GM12873 (cell line): ENCODE results near the gene MYADM.

ENCODE experiments used
- CTCF ChIP-seq: IDR thresholded peaks from 2 replicates; pipeline ENCODE4 v1.5.1; 2012; ENCODE audit warnings: low read depth, mild to moderate bottlenecking, moderate library complexity, low read length, control low read depth; ENCODE audit not compliant: insufficient read depth; ENCODE audit errors: missing control alignments

Gene MYADM

DNA sequence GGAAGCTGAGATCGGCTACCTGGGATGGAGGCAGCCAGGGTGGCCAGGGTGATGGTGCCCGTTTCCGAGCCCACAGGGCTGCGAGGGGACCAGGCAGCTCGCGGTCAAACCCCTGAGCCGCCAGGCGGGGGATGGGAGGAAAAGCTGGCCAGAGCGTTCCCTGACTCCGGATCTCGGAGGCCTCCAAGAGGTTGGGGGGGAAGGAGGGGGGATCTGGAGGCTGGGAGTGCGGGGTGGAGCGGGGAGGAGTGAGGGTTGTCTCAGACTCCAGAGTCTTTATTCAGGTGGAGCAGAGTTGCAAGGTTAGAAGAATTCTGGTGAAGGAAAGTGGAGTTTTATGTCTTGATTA is 42.5 kb downstream of the MYADM start:
- no peak for TF ChIP-seq CTCF

- peak; percentile 64 for TF ChIP-seq CTCF
Measured at GRCh38 chr19:53912653-53913052, 45.0 kb downstream of the MYADM start.

DNA sequence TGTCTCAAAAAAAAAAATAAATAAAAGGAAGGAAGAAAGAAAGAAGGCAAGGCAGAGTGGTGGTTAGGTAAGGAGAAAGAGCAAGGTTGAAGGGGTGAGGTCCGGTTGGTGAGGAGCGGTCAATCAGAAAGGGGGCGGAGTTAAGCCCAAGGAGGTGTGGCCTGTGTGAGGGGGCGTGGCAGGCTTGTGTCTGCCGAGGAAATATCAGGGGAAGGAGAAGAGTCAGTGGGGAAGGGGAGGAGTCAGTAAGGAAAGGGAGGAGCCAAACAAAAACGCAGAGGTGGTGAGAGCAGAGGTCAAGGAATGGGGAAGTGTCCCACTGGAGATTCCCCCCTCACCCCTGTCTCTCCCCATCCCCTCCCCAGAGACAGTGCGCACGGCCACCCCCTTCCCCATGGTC is 47.3 kb downstream of the MYADM start:
- TF ChIP-seq CTCF, result no peak

DNA sequence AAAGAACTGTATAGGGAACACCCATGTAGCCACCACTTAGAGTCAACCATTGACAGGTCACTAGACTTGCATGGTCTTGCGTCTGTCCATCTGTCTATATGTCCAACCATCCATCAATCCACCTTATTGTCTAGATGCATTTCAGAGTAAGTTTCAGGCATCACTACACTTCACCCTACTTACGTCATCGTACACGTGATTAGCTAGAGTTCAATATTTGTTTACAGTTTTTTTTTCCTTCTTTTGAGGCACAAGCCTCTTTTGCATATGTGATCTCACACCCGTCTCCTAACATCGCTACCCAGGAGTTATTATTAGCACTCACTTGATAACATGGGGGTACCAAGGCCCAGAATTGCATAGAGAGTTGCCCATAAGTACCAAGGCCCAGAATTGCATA is 48.3 kb downstream of the MYADM start:
- TF ChIP-seq CTCF, result no peak

- TF ChIP-seq CTCF, result no peak
Measured at GRCh38 chr19:53917356-53917755, 49.7 kb downstream of the MYADM start.
